ENCODE results near the gene UCN3.
"Not testable (repeated sequence)": the region's sequence is repeated elsewhere in the genome, so short reads cannot be mapped to it uniquely, and the experiment has no call there.

UCN3 gene

GRCh38 chr10:5410787-5411186 is 46.0 kb downstream of the UCN3 start:
- not testable (repeated sequence) for DNase-seq (ENCODE audit: low spot score)

DNA sequence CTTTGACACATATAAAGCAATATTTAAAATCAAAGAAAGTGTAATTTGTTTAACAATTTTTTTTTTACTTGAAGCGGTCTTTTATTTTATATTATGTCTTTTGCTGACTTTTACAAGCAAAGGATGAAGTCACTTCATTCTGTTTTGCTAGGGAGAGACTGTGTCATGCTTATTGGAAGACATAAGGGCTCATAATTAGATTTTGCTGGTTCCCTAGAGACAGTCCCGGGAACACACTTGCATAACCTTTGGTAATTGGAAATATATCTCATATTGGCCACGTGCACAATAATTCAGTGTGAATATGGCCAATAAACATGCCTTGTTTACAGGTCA is 47.1 kb downstream of the UCN3 start:
- no peak for DNase-seq (ENCODE audit: low spot score)

DNA sequence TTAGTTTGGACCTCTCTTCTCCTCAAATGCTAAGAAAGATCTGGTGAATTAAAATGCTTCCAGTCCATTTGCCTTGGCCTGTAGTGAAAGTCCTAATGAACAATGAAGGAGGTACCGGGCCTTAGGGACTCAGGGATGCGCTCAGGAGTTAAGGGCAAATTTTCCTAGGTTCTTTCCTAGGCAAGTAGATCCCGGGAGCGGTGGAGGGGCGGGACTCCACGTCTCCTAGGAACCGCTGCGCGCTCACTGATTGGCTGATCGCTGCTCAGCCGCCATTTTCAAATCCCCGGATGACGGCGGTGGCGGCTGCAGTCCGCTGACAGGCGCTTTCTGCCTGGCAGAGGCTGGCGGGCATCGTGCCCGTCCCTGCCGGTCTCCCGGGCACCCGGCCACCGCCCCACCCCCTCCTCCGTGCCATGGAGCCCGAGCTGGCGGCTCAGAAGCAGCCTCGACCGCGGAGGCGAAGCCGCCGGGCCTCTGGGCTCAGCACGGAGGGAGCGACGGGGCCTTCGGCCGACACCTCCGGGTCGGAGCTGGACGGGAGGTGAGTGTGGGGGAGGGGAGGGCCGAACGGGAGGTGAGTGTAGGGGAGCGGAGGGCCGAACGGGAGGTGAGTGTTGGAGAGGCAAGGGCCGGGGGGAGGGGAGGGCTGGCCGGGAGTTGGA is 47.6 kb downstream of the UCN3 start, which contains the start of gene NET1:
NET1 (plus strand) TSS at position 281 of the 665 bp plus-strand sequence; CDS start at position 417, 136 bp downstream.
- DNase-seq (ENCODE audit: low spot score): peak; percentile 52

DNA sequence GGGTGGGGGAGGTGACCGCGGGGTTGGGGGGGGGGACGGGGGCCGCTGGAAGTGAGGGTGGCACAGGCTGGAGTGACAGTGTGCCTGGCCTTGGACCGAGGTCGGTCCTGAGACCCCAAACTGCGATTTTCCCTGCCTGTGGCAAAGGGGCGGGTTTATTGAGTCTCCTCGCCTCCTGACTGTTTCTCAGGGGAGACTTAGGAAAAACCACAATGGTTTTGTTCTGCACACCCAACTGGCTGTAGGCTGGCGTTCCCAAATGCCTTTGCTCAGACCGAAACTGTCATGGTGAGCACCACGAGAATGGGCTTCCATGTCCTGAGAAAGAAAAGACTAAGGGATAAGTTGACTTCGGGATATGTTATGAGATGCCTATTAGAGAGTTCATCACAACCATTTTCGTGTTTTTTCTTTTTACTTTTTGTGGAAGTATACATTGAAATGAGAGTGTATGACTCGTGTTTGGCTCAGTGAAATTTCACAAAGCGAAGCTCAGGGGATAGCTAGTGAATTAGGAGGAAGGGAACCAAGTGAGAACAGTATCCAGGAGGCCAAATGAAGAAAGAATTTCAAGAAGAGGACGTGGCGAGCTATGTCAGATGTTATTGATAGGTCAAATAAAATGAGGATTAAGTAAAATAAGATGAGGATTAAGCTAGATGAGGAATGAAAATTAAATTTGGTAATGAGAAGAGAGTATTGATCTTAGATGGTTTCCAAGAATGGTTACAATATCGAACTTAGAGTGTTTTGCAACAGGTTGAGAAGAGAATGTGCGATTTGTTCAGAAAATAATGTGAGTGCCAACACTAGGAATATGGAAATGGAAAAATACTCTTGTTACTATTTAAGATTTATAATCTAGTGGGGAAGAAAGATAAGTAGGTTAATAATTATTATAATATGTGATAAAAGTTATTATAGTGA is 48.5 kb downstream of the UCN3 start:
- DNase-seq (ENCODE audit: low spot score): no peak

- DNase-seq (ENCODE audit: low spot score): no peak
Observed at GRCh38 chr10:5416981-5417380, 52.2 kb downstream of the UCN3 start.

- no peak for DNase-seq (ENCODE audit: low spot score)
Observed at GRCh38 chr10:5418584-5418983, 53.8 kb downstream of the UCN3 start.

GRCh38 chr10:5419466-5420094 is 54.8 kb downstream of the UCN3 start:
- no peak for DNase-seq (ENCODE audit: low spot score)

GRCh38 chr10:5423771-5424170 is 59.0 kb downstream of the UCN3 start:
- DNase-seq (ENCODE audit: low spot score): no peak
